K562 (cell line): Measurements from ENCODE around the gene ELAVL3. TPM values are rescaled to one million over a fixed set of nuclear protein-coding genes. Genes with fewer than 3 reads are reported as not detected.

Experiments
- ARID2 ChIP-seq: fragments of 450-650 bp; IDR thresholded peaks from 2 replicates; pipeline ENCODE4 v1.6.1; 2017; ENCODE audit warnings: antibody characterized with exemption, mild to moderate bottlenecking
- ELF2 ChIP-seq: fragments of 250-450 bp; sonication (Bioruptor Pico); IDR thresholded peaks from 2 replicates; pipeline ENCODE4 v1.5.0; 2021; ENCODE audit warnings: mild to moderate bottlenecking
- KDM1A ChIP-seq, 2 experiments: fragments of 450-650 bp; IDR thresholded peaks; 2 replicates each; pipeline ENCODE4 v1.6.1; 2016; ENCODE audit warnings: mild to moderate bottlenecking in 2 of 2
- KLF16 ChIP-seq: IDR thresholded peaks from 2 replicates; pipeline ENCODE4 v1.6.1; 2016; ENCODE audit warnings: antibody characterized with exemption
- MYC ChIP-seq, 2 experiments: fragments of 250-450 bp in 1 of 2; sonication (Bioruptor Pico) in 1 of 2; IDR thresholded peaks; 2 replicates each; pipeline versions ENCODE4 v1.5.1 to v1.6.1; 2012 to 2021; ENCODE audit warnings: low read depth in 2 of 2, borderline replicate concordance in 1 of 2, improper control_type of control experiment in 1 of 2, low read length in 1 of 2, mild to moderate bottlenecking in 1 of 2, moderate library complexity in 1 of 2
- NCOA4 ChIP-seq: fragments of 450-650 bp; IDR thresholded peaks from 2 replicates; pipeline ENCODE4 v1.6.1; 2018; ENCODE audit warnings: mild to moderate bottlenecking; ENCODE audit not compliant: partially characterized antibody
- NR3C1 ChIP-seq: sonication (generic); formaldehyde crosslinking; IDR thresholded peaks from 2 replicates; pipeline ENCODE4 v1.8.1; 2022; ENCODE audit warnings: missing genetic modification reagents
- POLR2AphosphoS5 ChIP-seq: IDR thresholded peaks from 2 replicates; pipeline ENCODE4 v1.6.1; 2011; ENCODE audit warnings: mild to moderate bottlenecking, low read depth, low read length, moderate library complexity; ENCODE audit not compliant: control insufficient read depth, insufficient read depth
- ZNF239 ChIP-seq: fragments of 250-450 bp; sonication (Bioruptor Pico); IDR thresholded peaks from 2 replicates; pipeline ENCODE4 v1.4.0; 2020; ENCODE audit warnings: mild to moderate bottlenecking
- ZNF699 ChIP-seq: fragments of 250-450 bp; sonication (Bioruptor Pico); IDR thresholded peaks from 2 replicates; pipeline ENCODE4 v1.8.0; 2021; ENCODE audit warnings: mild to moderate bottlenecking, moderate library complexity; ENCODE audit not compliant: insufficient replicate concordance
- ZNF766 ChIP-seq: fragments of 200-800 bp; sonication (Bioruptor generic); conservative IDR thresholded peaks from 2 replicates; pipeline ENCODE4 v1.6.1; 2016; ENCODE audit warnings: missing genetic modification characterization, missing compliant biosample characterization
- polyA plus RNA-seq, 8 experiments: library from polyadenylated mRNA; depleted of rRNA in 4 of 8; stranded (reverse) in 5 of 8; unstranded in 3 of 8; fragments of >200 nt; fragmentation: Nextera tagmentation in 2 of 8; fragmentation: Illumina TruSeq in 1 of 8; extraction: Ambion mirVana in 2 of 8; extraction: Trizol in 1 of 8; gene quantifications; 2 replicates each; pipeline versions ENCODE4 v1.2.1 to v1.2.3, GENCODE V29; 2011 to 2014; ENCODE audit warnings: inconsistent platforms in 1 of 8, missing spikeins in 1 of 8
- total RNA-seq, 7 experiments: library from RNA; depleted of rRNA in 6 of 7; stranded (reverse); fragments of >200 nt in 6 of 7; fragmentation: Illumina TruSeq in 2 of 7; extraction: Trizol in 2 of 7; gene quantifications; 2 replicates each; pipeline versions ENCODE4 v1.2.1 to v1.2.3, GENCODE V29; 2011 to 2021; ENCODE audit warnings: low replicate concordance in 1 of 7
- TF ChIP-seq, protein P1 (sequence below): IDR thresholded peaks from 2 replicates; pipeline ENCODE4 v1.6.1; 2014; ENCODE audit warnings: antibody characterized with exemption
- TF ChIP-seq, protein P2 (sequence below): fragments of 250-450 bp; sonication (Bioruptor Pico); IDR thresholded peaks from 2 replicates; pipeline ENCODE4 v1.5.0; 2021
- TF ChIP-seq, protein P3 (sequence below): fragments of 450-650 bp; IDR thresholded peaks from 2 replicates; pipeline ENCODE4 v1.7.1; 2018; ENCODE audit warnings: mild to moderate bottlenecking, low read depth; ENCODE audit not compliant: partially characterized antibody

The ELAVL3 gene
- total and polyA plus RNA-seq, 9 of the 15 experiments (the other 6 are each of a cell fraction or from before 2014, with no cell fraction given): not detected

DNA sequence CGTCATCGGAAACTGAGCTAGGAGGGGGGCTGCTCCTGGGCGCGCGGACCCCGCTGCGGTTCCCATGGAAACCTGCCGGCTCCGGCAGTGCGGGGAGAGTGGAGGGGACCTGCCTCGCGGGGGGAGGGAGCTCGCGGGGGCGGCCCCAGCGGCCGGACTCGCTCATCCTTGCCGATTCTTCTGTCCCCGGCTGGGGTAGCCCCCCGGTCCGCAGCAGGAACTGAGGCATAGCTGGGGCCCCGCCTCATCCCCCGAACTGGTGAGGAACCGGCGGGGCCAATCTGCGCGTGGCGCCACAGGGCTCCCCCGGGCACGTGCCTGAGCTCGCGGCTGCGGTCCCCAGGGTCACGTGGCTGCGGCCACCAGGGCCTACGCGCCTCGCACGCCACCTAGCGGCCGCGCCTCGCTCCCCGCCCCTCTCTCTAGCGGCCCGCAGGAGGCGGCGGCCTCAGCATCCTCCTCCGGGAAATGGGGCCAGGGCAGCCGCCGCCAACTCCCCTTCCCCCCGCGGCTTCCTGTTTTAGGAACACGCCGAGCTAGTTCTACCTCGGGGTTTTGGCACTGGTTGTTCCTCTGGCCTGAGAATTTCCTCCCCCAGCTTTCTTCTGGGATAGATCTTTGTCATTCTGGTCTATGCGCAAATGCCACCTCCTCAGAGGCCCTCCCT lies 1.7 kb upstream of the ELAVL3 start (continued):
- TF ChIP-seq, protein P1, sequence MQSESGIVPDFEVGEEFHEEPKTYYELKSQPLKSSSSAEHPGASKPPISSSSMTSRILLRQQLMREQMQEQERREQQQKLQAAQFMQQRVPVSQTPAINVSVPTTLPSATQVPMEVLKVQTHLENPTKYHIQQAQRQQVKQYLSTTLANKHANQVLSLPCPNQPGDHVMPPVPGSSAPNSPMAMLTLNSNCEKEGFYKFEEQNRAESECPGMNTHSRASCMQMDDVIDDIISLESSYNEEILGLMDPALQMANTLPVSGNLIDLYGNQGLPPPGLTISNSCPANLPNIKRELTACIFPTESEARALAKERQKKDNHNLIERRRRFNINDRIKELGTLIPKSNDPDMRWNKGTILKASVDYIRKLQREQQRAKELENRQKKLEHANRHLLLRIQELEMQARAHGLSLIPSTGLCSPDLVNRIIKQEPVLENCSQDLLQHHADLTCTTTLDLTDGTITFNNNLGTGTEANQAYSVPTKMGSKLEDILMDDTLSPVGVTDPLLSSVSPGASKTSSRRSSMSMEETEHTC: peak; percentile 96
- TF ChIP-seq, protein P2, sequence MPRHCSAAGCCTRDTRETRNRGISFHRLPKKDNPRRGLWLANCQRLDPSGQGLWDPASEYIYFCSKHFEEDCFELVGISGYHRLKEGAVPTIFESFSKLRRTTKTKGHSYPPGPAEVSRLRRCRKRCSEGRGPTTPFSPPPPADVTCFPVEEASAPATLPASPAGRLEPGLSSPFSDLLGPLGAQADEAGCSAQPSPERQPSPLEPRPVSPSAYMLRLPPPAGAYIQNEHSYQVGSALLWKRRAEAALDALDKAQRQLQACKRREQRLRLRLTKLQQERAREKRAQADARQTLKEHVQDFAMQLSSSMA (CRISPR knock-in tag): 0 out of 2 replicates have a peak, but pooled peaks have one; percentile 28
- TF ChIP-seq ARID2 (no peak), NR3C1 (peak; percentile 98), ZNF699 (CRISPR knock-in tag) (no peak), ZNF239 (CRISPR knock-in tag) (no peak), MYC (IDR thresholded peaks at IDR 0.05; ENCODE audit: low read depth, low read length) (peak; percentile 97), MYC (CRISPR knock-in tag; IDR thresholded peaks at IDR 0.05; ENCODE audit: borderline replicate concordance, low read depth) (peak; percentile 52; the same call in 1 of the 2 replicates), NCOA4 (peak; percentile 82), POLR2AphosphoS5 (no peak), ZNF766 (no peak), ELF2 (CRISPR knock-in tag) (no peak), KDM1A (IDR thresholded peaks at IDR 0.05) (peak; percentile 80 to 94), KLF16 (0 out of 2 replicates have a peak, but pooled peaks have one; percentile 36)
- TF ChIP-seq, protein P3, sequence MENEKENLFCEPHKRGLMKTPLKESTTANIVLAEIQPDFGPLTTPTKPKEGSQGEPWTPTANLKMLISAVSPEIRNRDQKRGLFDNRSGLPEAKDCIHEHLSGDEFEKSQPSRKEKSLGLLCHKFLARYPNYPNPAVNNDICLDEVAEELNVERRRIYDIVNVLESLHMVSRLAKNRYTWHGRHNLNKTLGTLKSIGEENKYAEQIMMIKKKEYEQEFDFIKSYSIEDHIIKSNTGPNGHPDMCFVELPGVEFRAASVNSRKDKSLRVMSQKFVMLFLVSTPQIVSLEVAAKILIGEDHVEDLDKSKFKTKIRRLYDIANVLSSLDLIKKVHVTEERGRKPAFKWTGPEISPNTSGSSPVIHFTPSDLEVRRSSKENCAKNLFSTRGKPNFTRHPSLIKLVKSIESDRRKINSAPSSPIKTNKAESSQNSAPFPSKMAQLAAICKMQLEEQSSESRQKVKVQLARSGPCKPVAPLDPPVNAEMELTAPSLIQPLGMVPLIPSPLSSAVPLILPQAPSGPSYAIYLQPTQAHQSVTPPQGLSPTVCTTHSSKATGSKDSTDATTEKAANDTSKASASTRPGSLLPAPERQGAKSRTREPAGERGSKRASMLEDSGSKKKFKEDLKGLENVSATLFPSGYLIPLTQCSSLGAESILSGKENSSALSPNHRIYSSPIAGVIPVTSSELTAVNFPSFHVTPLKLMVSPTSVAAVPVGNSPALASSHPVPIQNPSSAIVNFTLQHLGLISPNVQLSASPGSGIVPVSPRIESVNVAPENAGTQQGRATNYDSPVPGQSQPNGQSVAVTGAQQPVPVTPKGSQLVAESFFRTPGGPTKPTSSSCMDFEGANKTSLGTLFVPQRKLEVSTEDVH: peak; percentile 65
- TF ChIP-seq, all 486 proteins: peak for 187
